ENCODE results near the gene HOXA5. TPM values are rescaled to one million over a fixed set of nuclear protein-coding genes. Genes with fewer than 3 reads are reported as not detected.

Gene HOXA5
- total RNA-seq, 1 donor from 2014 or later: not detected

- intact Hi-C loops (cut with micrococcal nuclease): loop anchor here (2.0 to 5.0 kb wide), 7 partner anchors 37 to 1235 kb away; partner anchors contain the start of genes EVX1, HOXA13, HOXA3 and SKAP2
- peak overlapping the region; percentile 85 for H3K4me3 Mint-ChIP-seq
- DNase-seq (ENCODE audit: low spot score): no peak
- H3K27me3 Mint-ChIP-seq (ENCODE audit: insufficient read depth): peaks cover 76% of the 10 kb centered on the region
- H3K4me1 Mint-ChIP-seq (ENCODE audit: low read depth): peaks cover 25% of the 10 kb centered on the region
- H3K36me3 Mint-ChIP-seq (ENCODE audit: low read depth): peaks cover 3% of the 10 kb centered on the region
- H3K9me3 Mint-ChIP-seq: no peaks in the 10 kb centered on the region
- no peak overlapping the region for H3K27ac Mint-ChIP-seq
Measured at GRCh38 chr7:27097686-27098577, 45.5 kb downstream of the HOXA5 start.

- intact Hi-C loops (cut with micrococcal nuclease): loop anchor here (2.0 to 5.0 kb wide), 7 partner anchors 38 to 1234 kb away; partner anchors contain the start of genes EVX1, HOXA13, HOXA3 and SKAP2
- H3K27ac Mint-ChIP-seq: peak overlapping the region; percentile 67
- H3K27me3 Mint-ChIP-seq (ENCODE audit: insufficient read depth): peaks cover 76% of the 10 kb centered on the region
- H3K36me3 Mint-ChIP-seq (ENCODE audit: low read depth): peaks cover 3% of the 10 kb centered on the region
- peaks cover 18% of the 10 kb centered on the region for H3K4me1 Mint-ChIP-seq (ENCODE audit: low read depth)
- no peaks in the 10 kb centered on the region for H3K9me3 Mint-ChIP-seq
- DNase-seq (ENCODE audit: low spot score): no peak
- H3K4me3 Mint-ChIP-seq: peak overlapping the region; percentile 85
Measured at GRCh38 chr7:27096768-27097514, 46.5 kb downstream of the HOXA5 start.

- H3K4me3 Mint-ChIP-seq: peak within 1 kb of the TSS; percentile 85
- intact Hi-C loops (cut with micrococcal nuclease): loop anchor here (2.0 to 5.0 kb wide), 7 partner anchors 39 to 1233 kb away; partner anchors contain the start of genes EVX1, HOXA13, HOXA3 and SKAP2
- H3K36me3 Mint-ChIP-seq (ENCODE audit: low read depth): peaks cover 3% of the 10 kb centered on the region
- no peaks in the 10 kb centered on the region for H3K9me3 Mint-ChIP-seq
- peak; percentile 48 for DNase-seq (ENCODE audit: low spot score)
- peak within 1 kb of the TSS; percentile 73 for H3K27ac Mint-ChIP-seq
- H3K27me3 Mint-ChIP-seq (ENCODE audit: insufficient read depth): peaks cover 76% of the 10 kb centered on the region
- H3K4me1 Mint-ChIP-seq (ENCODE audit: low read depth): peaks cover 18% of the 10 kb centered on the region
Measured at GRCh38 chr7:27095897-27096767, 47.3 kb downstream of the HOXA5 start, which contains the start of gene HOXA1. HOXA1 (minus strand) TSS chr7:27096000; CDS start chr7:27095912, 88 bp downstream.

- H3K36me3 Mint-ChIP-seq (ENCODE audit: low read depth): peaks cover 3% of the 10 kb centered on the region
- no peaks in the 10 kb centered on the region for H3K9me3 Mint-ChIP-seq
- H3K4me1 Mint-ChIP-seq (ENCODE audit: low read depth): peaks cover 18% of the 10 kb centered on the region
- intact Hi-C loops (cut with micrococcal nuclease): loop anchor here (5.0 kb wide), 3 partner anchors 57 to 147 kb away; partner anchors contain the start of genes EVX1, HOXA13 and HOXA3
- peaks cover 77% of the 10 kb centered on the region for H3K27me3 Mint-ChIP-seq (ENCODE audit: insufficient read depth)
- H3K4me3 Mint-ChIP-seq: peak overlapping the region; percentile 85
- DNase-seq (ENCODE audit: low spot score): no peak
- peak overlapping the region; percentile 73 for H3K27ac Mint-ChIP-seq
Measured at GRCh38 chr7:27095050-27095896, 48.2 kb downstream of the HOXA5 start.

GRCh38 chr7:27094304-27095049 lies 49.0 kb downstream of the HOXA5 start:
- peaks cover 3% of the 10 kb centered on the region for H3K36me3 Mint-ChIP-seq (ENCODE audit: low read depth)
- intact Hi-C loops (cut with micrococcal nuclease): loop anchor here (5.0 kb wide), 3 partner anchors 58 to 148 kb away; partner anchors contain the start of genes EVX1, HOXA13 and HOXA3
- no peak for DNase-seq (ENCODE audit: low spot score)
- no peak overlapping the region for H3K27ac Mint-ChIP-seq
- H3K27me3 Mint-ChIP-seq (ENCODE audit: insufficient read depth): peaks cover 77% of the 10 kb centered on the region
- H3K4me3 Mint-ChIP-seq: peak overlapping the region; percentile 85
- peaks cover 18% of the 10 kb centered on the region for H3K4me1 Mint-ChIP-seq (ENCODE audit: low read depth)
- H3K9me3 Mint-ChIP-seq: no peaks in the 10 kb centered on the region

GRCh38 chr7:27093184-27093895 lies 50.1 kb downstream of the HOXA5 start:
- Mint-ChIP-seq H3K4me1 (ENCODE audit: low read depth) (peaks cover 18% of the 10 kb centered on the region), H3K9me3 (no peaks in the 10 kb centered on the region), H3K27me3 (ENCODE audit: insufficient read depth) (peaks cover 77% of the 10 kb centered on the region), H3K27ac (no peak overlapping the region), H3K36me3 (ENCODE audit: low read depth) (no peaks in the 10 kb centered on the region), H3K4me3 (no peak overlapping the region)
- intact Hi-C loops (cut with micrococcal nuclease): no loop called here
- DNase-seq (ENCODE audit: low spot score): no peak

GRCh38 chr7:27092819-27093110 lies 50.7 kb downstream of the HOXA5 start:
- intact Hi-C loops (cut with micrococcal nuclease): no loop called here
- no peak for DNase-seq (ENCODE audit: low spot score)
- H3K27me3 Mint-ChIP-seq (ENCODE audit: insufficient read depth): peaks cover 77% of the 10 kb centered on the region
- no peaks in the 10 kb centered on the region for H3K36me3 Mint-ChIP-seq (ENCODE audit: low read depth)
- no peaks in the 10 kb centered on the region for H3K9me3 Mint-ChIP-seq
- H3K4me1 Mint-ChIP-seq (ENCODE audit: low read depth): peaks cover 18% of the 10 kb centered on the region
- H3K27ac Mint-ChIP-seq: no peak overlapping the region
- no peak overlapping the region for H3K4me3 Mint-ChIP-seq

- H3K4me1 Mint-ChIP-seq (ENCODE audit: low read depth): peaks cover 15% of the 10 kb centered on the region
- H3K27ac Mint-ChIP-seq: no peak overlapping the region
- DNase-seq (ENCODE audit: low spot score): no peak
- intact Hi-C loops (cut with micrococcal nuclease): no loop called here
- H3K4me3 Mint-ChIP-seq: no peak overlapping the region
- H3K27me3 Mint-ChIP-seq (ENCODE audit: insufficient read depth): peaks cover 78% of the 10 kb centered on the region
- no peaks in the 10 kb centered on the region for H3K36me3 Mint-ChIP-seq (ENCODE audit: low read depth)
- H3K9me3 Mint-ChIP-seq: no peaks in the 10 kb centered on the region
Measured at GRCh38 chr7:27091941-27092818, 51.3 kb downstream of the HOXA5 start.

- DNase-seq (ENCODE audit: low spot score): no peak
- Mint-ChIP-seq H3K27ac (no peak overlapping the region), H3K36me3 (ENCODE audit: low read depth) (no peaks in the 10 kb centered on the region), H3K4me3 (no peak overlapping the region), H3K4me1 (ENCODE audit: low read depth) (peaks cover 13% of the 10 kb centered on the region), H3K9me3 (no peaks in the 10 kb centered on the region), H3K27me3 (ENCODE audit: insufficient read depth) (peaks cover 79% of the 10 kb centered on the region)
- intact Hi-C loops (cut with micrococcal nuclease): no loop called here
Measured at GRCh38 chr7:27091105-27091504, 52.4 kb downstream of the HOXA5 start.

Measured in activated T-helper 1 cell treated with anti-CD3 and anti-CD28 coated beads, Interleukin-12 subunit alpha, Interleukin-12 subunit beta, Interleukin-2, Interleukin-4 antibody, amounts not matched to agents 30 ng/mL and 10 ng/mL and 1 ng/mL, durations not matched to agents 14 hours and 24 hours and 36 hours (primary cell).